GM23248 (cell line): ENCODE results near the gene UST. TPM values are rescaled to one million over a fixed set of nuclear protein-coding genes. Genes with fewer than 3 reads are reported as not detected.
"Not testable (repeated sequence)": the region's sequence is repeated elsewhere in the genome, so short reads cannot be mapped to it uniquely, and the experiment has no call there.

Experiments used
- DNase-seq: peaks from one replicate; pipeline ENCODE4 v3.0.0-alpha.2; 2015
- H2AFZ ChIP-seq: fragments of 200-600 bp; sonication (generic); 2 replicates; pipeline ENCODE4 v1.6.1; 2016; ENCODE audit warnings: antibody characterized with exemption
- H3F3A ChIP-seq: fragments of 200-600 bp; sonication (generic); 2 replicates; pipeline ENCODE4 v1.6.1; 2016; ENCODE audit warnings: mild to moderate bottlenecking, antibody characterized with exemption, mixed run types; ENCODE audit not compliant: insufficient read depth
- H3K27ac ChIP-seq: fragments of 200-600 bp; sonication (generic); 2 replicates; pipeline ENCODE4 v1.5.1; 2016; ENCODE audit warnings: mild to moderate bottlenecking
- H3K27me3 ChIP-seq: fragments of 200-600 bp; sonication (generic); replicated peaks from 2 replicates; pipeline ENCODE4 v1.6.1; 2016; ENCODE audit warnings: mild to moderate bottlenecking; ENCODE audit not compliant: insufficient read depth
- H3K36me3 ChIP-seq: fragments of 200-600 bp; sonication (generic); 2 replicates; pipeline ENCODE4 v1.6.1; 2016; ENCODE audit warnings: low read depth, mild to moderate bottlenecking
- H3K4me1 ChIP-seq: fragments of 200-600 bp; sonication (generic); 2 replicates; pipeline ENCODE4 v1.6.1; 2016; ENCODE audit warnings: mild to moderate bottlenecking; ENCODE audit not compliant: insufficient read depth
- H3K4me2 ChIP-seq: fragments of 200-600 bp; sonication (generic); one replicate; pipeline ENCODE4 v1.6.1; 2016; ENCODE audit warnings: mild to moderate bottlenecking; ENCODE audit not compliant: unreplicated experiment
- H3K4me3 ChIP-seq: fragments of 200-600 bp; sonication (generic); 2 replicates; pipeline ENCODE4 v1.5.1; 2016; ENCODE audit warnings: mild to moderate bottlenecking
- H3K79me2 ChIP-seq: fragments of 200-600 bp; sonication (generic); 2 replicates; pipeline ENCODE4 v1.6.1; 2016; ENCODE audit warnings: mild to moderate bottlenecking; ENCODE audit not compliant: insufficient read depth
- H3K9ac ChIP-seq: fragments of 200-600 bp; sonication (generic); 2 replicates; pipeline ENCODE4 v1.6.1; 2016; ENCODE audit warnings: mild to moderate bottlenecking
- H3K9me2 ChIP-seq: fragments of 200-600 bp; sonication (generic); 2 replicates; pipeline ENCODE4 v1.6.1; 2016; ENCODE audit warnings: mixed run types, mild to moderate bottlenecking, moderate library complexity; ENCODE audit not compliant: insufficient read depth
- H3K9me3 ChIP-seq: fragments of 200-600 bp; sonication (generic); one replicate; pipeline ENCODE4 v1.6.1; 2017; ENCODE audit warnings: low read depth
- H4K20me1 ChIP-seq: fragments of 200-600 bp; sonication (generic); 2 replicates; pipeline ENCODE4 v1.6.0; 2016; ENCODE audit not compliant: insufficient read depth
- EZH2 ChIP-seq: fragments of 200-600 bp; sonication (generic); IDR thresholded peaks from 2 replicates; pipeline ENCODE4 v1.6.1; 2018; ENCODE audit warnings: antibody characterized with exemption, mild to moderate bottlenecking; ENCODE audit not compliant: insufficient read depth, poor library complexity, severe bottlenecking
- EZH2phosphoT487 ChIP-seq: fragments of 200-600 bp; sonication (generic); IDR thresholded peaks from 2 replicates; pipeline ENCODE4 v1.6.1; 2018; ENCODE audit warnings: antibody characterized with exemption, moderate library complexity, mild to moderate bottlenecking, low read depth; ENCODE audit not compliant: insufficient read depth
- WGBS, 2 experiments: methylation state at CpG; one replicate each; pipeline ENCODE4 v1.1.6; 2015 to 2017; ENCODE audit warnings: low lambda C conversion rate in 2 of 2, low coverage in 1 of 2; ENCODE audit errors: missing lambda C conversion rate in 2 of 2; 5-methylcytosine and 5-hydroxymethylcytosine counted together
- in situ Hi-C: fragments of 300-500 bp; cut with MboI; formaldehyde crosslinking; loops from 2 replicates; pipeline ENCODE4 v1.15.0; 2020
- polyA plus RNA-seq: library from polyadenylated mRNA; unstranded; fragments of >200 nt; fragmentation: Nextera tagmentation; extraction: Ambion mirVana; gene quantifications from 2 replicates; pipeline ENCODE4 v1.2.1, GENCODE V29; 2016
- total RNA-seq: library from RNA; depleted of rRNA; stranded (reverse); fragments of >200 nt; shearing (Covaris generic); gene quantifications from 2 replicates; pipeline ENCODE4 v1.2.3, GENCODE V29; 2014

UST gene
- total and polyA plus RNA-seq, 2 experiments from 2014 or later: 10.1 to 23.3 TPM

DNA sequence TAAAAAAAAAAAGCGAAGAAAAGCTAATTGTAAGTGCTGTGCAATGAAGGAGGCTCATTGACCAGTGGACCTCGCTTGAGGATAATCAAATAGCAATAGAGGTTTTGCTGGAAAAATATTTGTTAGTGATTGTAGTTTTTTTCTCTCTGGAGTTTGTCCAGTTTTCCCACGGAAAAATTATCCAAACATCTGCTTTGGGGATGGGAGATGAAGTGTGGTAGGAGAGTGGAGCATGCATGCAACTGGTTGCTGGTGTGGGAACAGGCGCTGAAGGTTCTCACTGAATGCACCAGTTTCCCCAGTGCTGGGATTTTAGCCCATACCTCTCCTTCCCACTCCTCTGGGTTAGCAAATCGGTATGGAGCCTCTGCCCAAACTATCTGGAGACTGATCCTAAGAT is 288.9 kb downstream of the UST start:
- H3K36me3 ChIP-seq: no peaks in the 10 kb centered on the region
- H3F3A ChIP-seq: peaks cover 34% of the 10 kb centered on the region
- DNase-seq: no peak
- no peaks in the 10 kb centered on the region for H4K20me1 ChIP-seq
- TF ChIP-seq EZH2phosphoT487 (no peak), EZH2 (no peak)
- in situ Hi-C loops: loop anchor here (10.0 kb wide), 1 partner anchor 479 kb away; no protein-coding TSS in a partner anchor
- H2AFZ ChIP-seq: no peak overlapping the region
- H3K9me3 ChIP-seq: no peaks in the 10 kb centered on the region
- no peak overlapping the region for H3K4me3 ChIP-seq
- no peak overlapping the region for H3K4me2 ChIP-seq
- H3K27me3 ChIP-seq: no peaks in the 10 kb centered on the region
- H3K9ac ChIP-seq: no peak overlapping the region
- peaks cover 36% of the 10 kb centered on the region for H3K4me1 ChIP-seq
- no peak overlapping the region for H3K27ac ChIP-seq
- 68 to 75% methylated on average over 5 of the region's 5 CpGs for WGBS, 2 experiments
- no peaks in the 10 kb centered on the region for H3K9me2 ChIP-seq
- no peaks in the 10 kb centered on the region for H3K79me2 ChIP-seq

DNA sequence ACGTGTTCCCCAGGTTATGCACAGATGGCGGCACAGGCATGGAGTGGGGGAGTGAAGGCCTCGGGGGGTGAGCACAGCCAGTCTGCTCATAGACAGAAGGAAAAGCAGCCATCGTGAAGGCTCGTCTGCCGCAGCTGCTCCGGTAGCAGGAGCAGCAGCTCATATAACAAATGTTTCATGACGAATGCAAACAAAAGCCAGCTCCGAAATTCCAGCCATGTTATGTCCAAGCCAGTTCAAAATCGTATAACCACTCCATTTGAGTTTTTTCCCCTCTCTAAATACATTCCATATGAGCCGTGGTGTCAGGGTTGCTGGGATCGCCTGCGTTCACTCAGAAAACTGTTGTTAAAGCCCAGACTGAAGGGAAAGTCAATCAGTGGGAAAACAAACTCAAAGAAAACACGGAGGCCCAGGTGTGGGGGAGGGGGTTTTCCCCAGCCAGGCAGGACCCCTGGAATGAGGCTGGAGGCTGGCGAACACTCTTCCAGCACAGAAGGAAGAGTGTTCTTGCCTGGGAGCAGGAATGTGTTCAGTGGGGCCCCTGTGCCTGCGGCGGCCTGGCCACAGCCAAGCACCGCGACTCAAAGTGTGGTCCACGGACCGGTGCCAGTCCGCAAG is 290.3 kb downstream of the UST start:
- Histone ChIP-seq H3K27ac (no peak overlapping the region), H3K79me2 (no peaks in the 10 kb centered on the region), H3K4me1 (peaks cover 24% of the 10 kb centered on the region), H3F3A (peaks cover 26% of the 10 kb centered on the region), H3K9me3 (no peaks in the 10 kb centered on the region), H3K27me3 (no peaks in the 10 kb centered on the region), H3K4me2 (no peak overlapping the region), H3K36me3 (no peaks in the 10 kb centered on the region), H3K4me3 (no peak overlapping the region), H4K20me1 (no peaks in the 10 kb centered on the region), H3K9ac (no peak overlapping the region), H2AFZ (no peak overlapping the region), H3K9me2 (no peaks in the 10 kb centered on the region)
- TF ChIP-seq EZH2 (no peak), EZH2phosphoT487 (no peak)
- no peak for DNase-seq
- 84 to 89% methylated on average over 22 of the region's 22 CpGs for WGBS, 2 experiments
- in situ Hi-C loops: loop anchor here (10.0 kb wide), 1 partner anchor 478 kb away; no protein-coding TSS in a partner anchor

DNA sequence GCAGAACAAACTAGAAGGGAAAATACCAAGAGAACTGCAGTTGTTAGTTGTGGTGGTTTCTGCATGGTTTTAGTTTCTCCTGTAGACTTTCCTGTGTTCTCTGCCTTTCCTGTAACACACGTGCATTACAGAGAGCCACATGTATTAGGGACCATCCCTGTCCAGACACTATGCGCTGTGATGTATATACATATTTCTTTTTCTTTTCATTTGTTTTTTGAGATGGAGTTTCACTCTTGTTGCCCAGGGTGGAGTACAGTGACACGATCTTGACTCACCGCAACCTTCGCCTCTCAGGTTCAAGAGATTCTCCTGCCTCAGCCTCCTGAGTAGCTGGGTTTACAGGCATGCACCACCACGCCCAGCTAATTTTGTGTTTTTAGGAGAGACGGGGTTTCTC is 292.2 kb downstream of the UST start:
- not testable (repeated sequence) for H3K4me3 ChIP-seq, H3K9ac ChIP-seq, H4K20me1 ChIP-seq, H3K9me3 ChIP-seq, H3K79me2 ChIP-seq, DNase-seq, H3F3A ChIP-seq, H3K27me3 ChIP-seq, H3K27ac ChIP-seq, H2AFZ ChIP-seq, H3K4me1 ChIP-seq, H3K36me3 ChIP-seq, H3K9me2 ChIP-seq, H3K4me2 ChIP-seq
- 94 to 96% methylated on average over 7 of the region's 7 CpGs for WGBS, 2 experiments
- in situ Hi-C loops: loop anchor here (10.0 kb wide), 1 partner anchor 476 kb away; no protein-coding TSS in a partner anchor

DNA sequence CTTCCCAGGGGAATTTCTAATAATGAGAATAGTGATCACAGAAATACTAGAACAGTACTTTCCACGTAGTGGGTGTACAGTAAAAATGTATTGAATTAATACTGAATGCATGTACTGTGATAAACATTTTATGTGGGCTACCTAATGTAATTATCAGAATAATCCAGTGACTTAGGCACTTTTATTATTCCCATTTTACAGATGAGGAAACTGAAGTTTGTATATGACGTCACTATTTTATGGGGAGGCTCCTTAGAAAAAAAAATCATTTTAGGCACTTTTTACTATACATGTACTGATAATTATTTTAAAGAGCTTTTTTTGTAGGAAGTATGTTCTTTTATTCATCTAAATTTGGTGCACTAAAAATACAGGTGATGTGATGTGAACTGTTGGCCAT is 295.1 kb downstream of the UST start:
- Histone ChIP-seq H3F3A (peaks cover 9% of the 10 kb centered on the region; the same call in 1 of the 2 replicates), H3K4me2 (no peak overlapping the region), H3K4me3 (no peak overlapping the region), H4K20me1 (no peaks in the 10 kb centered on the region), H2AFZ (no peak overlapping the region), H3K9ac (no peak overlapping the region), H3K27ac (no peak overlapping the region), H3K9me2 (no peaks in the 10 kb centered on the region), H3K4me1 (peaks cover 16% of the 10 kb centered on the region), H3K79me2 (no peaks in the 10 kb centered on the region), H3K27me3 (no peaks in the 10 kb centered on the region), H3K36me3 (no peaks in the 10 kb centered on the region), H3K9me3 (no peaks in the 10 kb centered on the region)
- 98 to 99% methylated on average over 2 of the region's 2 CpGs for WGBS, 2 experiments
- DNase-seq: no peak
- in situ Hi-C loops: no loop called here
- TF ChIP-seq EZH2 (no peak), EZH2phosphoT487 (no peak)
